Measurements from ENCODE around the gene POLR3A.

Gene POLR3A

GRCh38 chr10:78010278-78010677 lies 19.0 kb downstream of the POLR3A start:
- Histone ChIP-seq H3K27me3 (replicated peaks in 2 of 5; ENCODE audit: control insufficient read depth in 4 of 5, insufficient read depth in 5 of 5, low read length in 4 of 5) (no peaks in the 10 kb centered on the region), H3K27ac (ENCODE audit: insufficient read depth in 1 of 2, low read depth in 1 of 2, low read length in 2 of 2, poor library complexity in 1 of 2, severe bottlenecking in 2 of 2) (no peak overlapping the region), H3K4me3 (ENCODE audit: control insufficient read depth in 1 of 7, extremely low read depth in 1 of 7, insufficient read depth in 4 of 7, low read depth in 2 of 7, low read length in 6 of 7) (no peak overlapping the region), H3K9me3 (ENCODE audit: control extremely low read depth in 1 of 5, control insufficient read depth in 4 of 5, insufficient read depth in 2 of 5, low read depth in 1 of 5, low read length in 4 of 5) (no peaks in the 10 kb centered on the region), H3K4me1 (ENCODE audit: control extremely low read depth in 1 of 4, control insufficient read depth in 4 of 4, insufficient read depth in 4 of 4, low read length in 3 of 4) (no peaks in the 10 kb centered on the region), H3K36me3 (ENCODE audit: control insufficient read depth in 4 of 4, insufficient read depth in 4 of 4, low read length in 3 of 4) (peaks cover 26 to 89% (median 66%) of the 10 kb centered on the region in 4 experiments)
- no peak for DNase-seq
- ChIA-PET CTCF (no interaction called here), POLR2A (no interaction called here)
- 97% methylated on average over 4 of the region's 7 CpGs for WGBS (ENCODE audit: insufficient coverage)

- Histone ChIP-seq H3K27me3 (replicated peaks in 2 of 5; ENCODE audit: control insufficient read depth in 4 of 5, insufficient read depth in 5 of 5, low read length in 4 of 5) (no peaks in the 10 kb centered on the region), H3K4me3 (ENCODE audit: control insufficient read depth in 1 of 7, extremely low read depth in 1 of 7, insufficient read depth in 4 of 7, low read depth in 2 of 7, low read length in 6 of 7) (no peak overlapping the region), H3K4me1 (ENCODE audit: control extremely low read depth in 1 of 4, control insufficient read depth in 4 of 4, insufficient read depth in 4 of 4, low read length in 3 of 4) (no peaks in the 10 kb centered on the region), H3K9me3 (ENCODE audit: control extremely low read depth in 1 of 5, control insufficient read depth in 4 of 5, insufficient read depth in 2 of 5, low read depth in 1 of 5, low read length in 4 of 5) (no peaks in the 10 kb centered on the region), H3K27ac (ENCODE audit: insufficient read depth in 1 of 2, low read depth in 1 of 2, low read length in 2 of 2, poor library complexity in 1 of 2, severe bottlenecking in 2 of 2) (no peak overlapping the region), H3K36me3 (ENCODE audit: control insufficient read depth in 4 of 4, insufficient read depth in 4 of 4, low read length in 3 of 4) (peaks cover 26 to 89% (median 65%) of the 10 kb centered on the region in 4 experiments)
- WGBS (ENCODE audit: insufficient coverage) = 80% methylated on average over 1 of the region's 6 CpGs
- ChIA-PET POLR2A (no interaction called here), CTCF (no interaction called here)
- DNase-seq = no peak
Observed at GRCh38 chr10:78009662-78010061, 19.7 kb downstream of the POLR3A start.

GRCh38 chr10:78007172-78007571 lies 22.1 kb downstream of the POLR3A start:
- WGBS (ENCODE audit: insufficient coverage) = no CpG with 5 or more reads among the region's 1 CpG
- DNase-seq = no peak
- Histone ChIP-seq H3K36me3 (ENCODE audit: control insufficient read depth in 4 of 4, insufficient read depth in 4 of 4, low read length in 3 of 4) (peaks cover 25 to 86% (median 68%) of the 10 kb centered on the region in 4 experiments), H3K27ac (ENCODE audit: insufficient read depth in 1 of 2, low read depth in 1 of 2, low read length in 2 of 2, poor library complexity in 1 of 2, severe bottlenecking in 2 of 2) (no peak overlapping the region), H3K4me3 (ENCODE audit: control insufficient read depth in 1 of 7, extremely low read depth in 1 of 7, insufficient read depth in 4 of 7, low read depth in 2 of 7, low read length in 6 of 7) (no peak overlapping the region), H3K9me3 (ENCODE audit: control extremely low read depth in 1 of 5, control insufficient read depth in 4 of 5, insufficient read depth in 2 of 5, low read depth in 1 of 5, low read length in 4 of 5) (no peaks in the 10 kb centered on the region), H3K4me1 (ENCODE audit: control extremely low read depth in 1 of 4, control insufficient read depth in 4 of 4, insufficient read depth in 4 of 4, low read length in 3 of 4) (no peaks in the 10 kb centered on the region), H3K27me3 (replicated peaks in 2 of 5; ENCODE audit: control insufficient read depth in 4 of 5, insufficient read depth in 5 of 5, low read length in 4 of 5) (no peaks in the 10 kb centered on the region)
- CTCF ChIA-PET = no interaction called here
- POLR2A ChIA-PET = no interaction called here

GRCh38 chr10:78004215-78005026 lies 24.9 kb downstream of the POLR3A start:
- H3K27ac ChIP-seq (ENCODE audit: insufficient read depth in 1 of 2, low read depth in 1 of 2, low read length in 2 of 2, poor library complexity in 1 of 2, severe bottlenecking in 2 of 2) = no peak overlapping the region
- CTCF ChIA-PET = no interaction called here
- H3K4me1 ChIP-seq (ENCODE audit: control extremely low read depth in 1 of 4, control insufficient read depth in 4 of 4, insufficient read depth in 4 of 4, low read length in 3 of 4) = no peaks in the 10 kb centered on the region
- peak in 1 of 3 donors; percentile 1 for DNase-seq
- no peak overlapping the region for H3K4me3 ChIP-seq (ENCODE audit: control insufficient read depth in 1 of 7, extremely low read depth in 1 of 7, insufficient read depth in 4 of 7, low read depth in 2 of 7, low read length in 6 of 7)
- no peaks in the 10 kb centered on the region for H3K27me3 ChIP-seq (replicated peaks in 2 of 5; ENCODE audit: control insufficient read depth in 4 of 5, insufficient read depth in 5 of 5, low read length in 4 of 5)
- 93% methylated on average over 8 of the region's 16 CpGs for WGBS (ENCODE audit: insufficient coverage)
- peaks cover 37 to 88% (median 70%) of the 10 kb centered on the region in 4 experiments for H3K36me3 ChIP-seq (ENCODE audit: control insufficient read depth in 4 of 4, insufficient read depth in 4 of 4, low read length in 3 of 4)
- H3K9me3 ChIP-seq (ENCODE audit: control extremely low read depth in 1 of 5, control insufficient read depth in 4 of 5, insufficient read depth in 2 of 5, low read depth in 1 of 5, low read length in 4 of 5) = no peaks in the 10 kb centered on the region
- POLR2A ChIA-PET = interaction anchor here (0.6 kb wide), 1 partner anchor 19 kb away, joined by 3 read pairs; no protein-coding TSS in a partner anchor

- POLR2A ChIA-PET = no interaction called here
- H3K27ac ChIP-seq (ENCODE audit: insufficient read depth in 1 of 2, low read depth in 1 of 2, low read length in 2 of 2, poor library complexity in 1 of 2, severe bottlenecking in 2 of 2) = no peak overlapping the region
- no peak for DNase-seq
- H3K36me3 ChIP-seq (ENCODE audit: control insufficient read depth in 4 of 4, insufficient read depth in 4 of 4, low read length in 3 of 4) = peaks cover 32 to 82% (median 62%) of the 10 kb centered on the region in 4 experiments
- H3K4me3 ChIP-seq (ENCODE audit: control insufficient read depth in 1 of 7, extremely low read depth in 1 of 7, insufficient read depth in 4 of 7, low read depth in 2 of 7, low read length in 6 of 7) = no peak overlapping the region
- no peaks in the 10 kb centered on the region for H3K4me1 ChIP-seq (ENCODE audit: control extremely low read depth in 1 of 4, control insufficient read depth in 4 of 4, insufficient read depth in 4 of 4, low read length in 3 of 4)
- no peaks in the 10 kb centered on the region for H3K27me3 ChIP-seq (replicated peaks in 2 of 5; ENCODE audit: control insufficient read depth in 4 of 5, insufficient read depth in 5 of 5, low read length in 4 of 5)
- CTCF ChIA-PET = interaction anchor here (0.7 kb wide), 1 partner anchor 25 kb away, joined by 3 read pairs; no protein-coding TSS in a partner anchor
- H3K9me3 ChIP-seq (ENCODE audit: control extremely low read depth in 1 of 5, control insufficient read depth in 4 of 5, insufficient read depth in 2 of 5, low read depth in 1 of 5, low read length in 4 of 5) = no peaks in the 10 kb centered on the region
- WGBS (ENCODE audit: insufficient coverage) = 96% methylated on average over 4 of the region's 4 CpGs
Observed at GRCh38 chr10:78002541-78003288, 26.6 kb downstream of the POLR3A start.

- DNase-seq = no peak
- H3K36me3 ChIP-seq (ENCODE audit: control insufficient read depth in 4 of 4, insufficient read depth in 4 of 4, low read length in 3 of 4) = peaks cover 29 to 66% (median 51%) of the 10 kb centered on the region in 4 experiments
- 95% methylated on average over 4 of the region's 6 CpGs for WGBS (ENCODE audit: insufficient coverage)
- H3K4me1 ChIP-seq (ENCODE audit: control extremely low read depth in 1 of 4, control insufficient read depth in 4 of 4, insufficient read depth in 4 of 4, low read length in 3 of 4) = no peaks in the 10 kb centered on the region
- H3K27ac ChIP-seq (ENCODE audit: insufficient read depth in 1 of 2, low read depth in 1 of 2, low read length in 2 of 2, poor library complexity in 1 of 2, severe bottlenecking in 2 of 2) = no peak overlapping the region
- no peaks in the 10 kb centered on the region for H3K27me3 ChIP-seq (replicated peaks in 2 of 5; ENCODE audit: control insufficient read depth in 4 of 5, insufficient read depth in 5 of 5, low read length in 4 of 5)
- H3K9me3 ChIP-seq (ENCODE audit: control extremely low read depth in 1 of 5, control insufficient read depth in 4 of 5, insufficient read depth in 2 of 5, low read depth in 1 of 5, low read length in 4 of 5) = no peaks in the 10 kb centered on the region
- ChIA-PET CTCF (interaction anchor here (1.4 kb wide), 1 partner anchor 21 kb away, joined by 3 read pairs; no protein-coding TSS in a partner anchor), POLR2A (interaction anchor here (0.7 kb wide), 1 partner anchor 210 kb away, joined by 4 read pairs; no protein-coding TSS in a partner anchor)
- no peak overlapping the region for H3K4me3 ChIP-seq (ENCODE audit: control insufficient read depth in 1 of 7, extremely low read depth in 1 of 7, insufficient read depth in 4 of 7, low read depth in 2 of 7, low read length in 6 of 7)
Observed at GRCh38 chr10:78000956-78001472, 28.3 kb downstream of the POLR3A start.

- H3K4me1 ChIP-seq (ENCODE audit: control extremely low read depth in 1 of 4, control insufficient read depth in 4 of 4, insufficient read depth in 4 of 4, low read length in 3 of 4) = no peaks in the 10 kb centered on the region
- H3K36me3 ChIP-seq (ENCODE audit: control insufficient read depth in 4 of 4, insufficient read depth in 4 of 4, low read length in 3 of 4) = peaks cover 27 to 59% (median 46%) of the 10 kb centered on the region in 4 experiments
- DNase-seq = no peak
- no peaks in the 10 kb centered on the region for H3K27me3 ChIP-seq (replicated peaks in 2 of 5; ENCODE audit: control insufficient read depth in 4 of 5, insufficient read depth in 5 of 5, low read length in 4 of 5)
- CTCF ChIA-PET = interaction anchor here (0.6 to 1.4 kb wide), 2 partner anchors 13 to 22 kb away, joined by 3 read pairs; no protein-coding TSS in a partner anchor
- POLR2A ChIA-PET = no interaction called here
- H3K4me3 ChIP-seq (ENCODE audit: control insufficient read depth in 1 of 7, extremely low read depth in 1 of 7, insufficient read depth in 4 of 7, low read depth in 2 of 7, low read length in 6 of 7) = no peak overlapping the region
- no peaks in the 10 kb centered on the region for H3K9me3 ChIP-seq (ENCODE audit: control extremely low read depth in 1 of 5, control insufficient read depth in 4 of 5, insufficient read depth in 2 of 5, low read depth in 1 of 5, low read length in 4 of 5)
- H3K27ac ChIP-seq (ENCODE audit: insufficient read depth in 1 of 2, low read depth in 1 of 2, low read length in 2 of 2, poor library complexity in 1 of 2, severe bottlenecking in 2 of 2) = no peak overlapping the region
Observed at GRCh38 chr10:78000206-78000605, 29.1 kb downstream of the POLR3A start.
